ENCODE results near the gene DNM2. TPM values are rescaled to one million over a fixed set of nuclear protein-coding genes. Genes with fewer than 3 reads are reported as not detected.

DNM2 gene
- total and polyA plus RNA-seq, 9 of the 15 experiments (the other 6 are each of a cell fraction or from before 2014, with no cell fraction given) = 2.2 to 161 (median 72.6) TPM

DNA sequence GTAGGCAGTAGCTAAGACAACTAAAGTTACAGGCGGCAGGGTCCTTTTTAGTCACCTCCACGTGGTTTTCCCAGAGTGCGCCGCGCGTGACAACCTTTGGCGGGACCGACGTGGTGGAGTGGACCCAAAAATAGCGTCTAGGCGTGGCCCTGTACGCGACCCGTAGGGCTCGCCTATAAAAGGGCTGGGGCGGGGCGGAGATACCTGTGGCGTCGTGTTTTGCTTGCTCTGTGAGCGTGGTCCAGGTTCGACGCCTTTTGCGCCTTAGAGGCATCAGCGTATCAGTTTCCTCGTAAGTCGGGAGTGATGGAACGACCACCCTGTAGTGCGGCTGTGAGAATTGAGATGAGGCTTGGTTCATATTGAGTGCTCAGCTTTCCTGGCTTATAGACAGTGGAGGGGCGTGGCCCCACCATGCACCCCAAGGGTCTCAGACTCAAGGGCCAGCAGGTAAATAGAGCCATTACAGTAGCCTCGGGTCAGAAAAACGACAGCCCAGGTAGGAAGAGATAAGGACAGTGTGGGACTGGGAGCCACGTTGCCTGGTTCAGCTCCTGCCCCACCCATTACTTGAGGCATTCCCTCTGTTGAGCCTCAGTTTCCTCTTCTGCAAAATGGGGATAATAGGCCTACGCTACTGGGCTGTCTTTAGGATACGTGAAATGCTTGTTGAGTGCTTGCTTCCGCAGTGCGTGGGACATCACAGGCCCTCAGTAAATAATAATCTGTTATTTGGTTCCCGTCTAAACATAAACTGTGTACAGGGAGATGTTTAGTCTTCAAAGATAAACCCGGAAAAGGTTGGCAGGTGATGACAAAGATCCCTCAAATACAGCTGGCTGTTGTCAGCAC, 118.8 kb downstream of the DNM2 start (continued):
- TF ChIP-seq ADNP (tag; IDR thresholded peaks at IDR 0.05) (peak; percentile 98), GABPB2 (CRISPR knock-in tag; conservative IDR thresholded peaks at IDR 0.05) (no peak), PURB (CRISPR knock-in tag; IDR thresholded peaks at IDR 0.05; ENCODE audit: low read depth) (0 out of 2 replicates have a peak, but pooled peaks have one; percentile 37), ATF7 (IDR thresholded peaks at IDR 0.05) (no peak; the same call in none of the 2 replicates), WHSC1 (IDR thresholded peaks at IDR 0.05; ENCODE audit: low read length) (no peak), NFRKB (IDR thresholded peaks at IDR 0.05; ENCODE audit: low read depth) (peak; percentile 19; the same call in 1 of the 2 replicates), TEAD1 (CRISPR knock-in tag; IDR thresholded peaks at IDR 0.05) (peak; percentile 87 to 97), FOXP1 (CRISPR knock-in tag; IDR thresholded peaks at IDR 0.05) (peak; percentile 100), CREB3 (tag; conservative IDR thresholded peaks at IDR 0.05; ENCODE audit: low read depth) (peak; percentile 97), ZNF445 (CRISPR knock-in tag; IDR thresholded peaks at IDR 0.05; ENCODE audit: low read depth) (peak; percentile 73), NFATC3 (IDR thresholded peaks at IDR 0.05) (no peak), STAG1 (CRISPR knock-in tag; IDR thresholded peaks at IDR 0.05; ENCODE audit: borderline replicate concordance) (peak; percentile 86; the same call in 1 of the 2 replicates)
- TF ChIP-seq, protein P1, sequence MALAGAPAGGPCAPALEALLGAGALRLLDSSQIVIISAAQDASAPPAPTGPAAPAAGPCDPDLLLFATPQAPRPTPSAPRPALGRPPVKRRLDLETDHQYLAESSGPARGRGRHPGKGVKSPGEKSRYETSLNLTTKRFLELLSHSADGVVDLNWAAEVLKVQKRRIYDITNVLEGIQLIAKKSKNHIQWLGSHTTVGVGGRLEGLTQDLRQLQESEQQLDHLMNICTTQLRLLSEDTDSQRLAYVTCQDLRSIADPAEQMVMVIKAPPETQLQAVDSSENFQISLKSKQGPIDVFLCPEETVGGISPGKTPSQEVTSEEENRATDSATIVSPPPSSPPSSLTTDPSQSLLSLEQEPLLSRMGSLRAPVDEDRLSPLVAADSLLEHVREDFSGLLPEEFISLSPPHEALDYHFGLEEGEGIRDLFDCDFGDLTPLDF (CRISPR knock-in tag; IDR thresholded peaks at IDR 0.05) = peak; percentile 94
- TF ChIP-seq, protein P2, sequence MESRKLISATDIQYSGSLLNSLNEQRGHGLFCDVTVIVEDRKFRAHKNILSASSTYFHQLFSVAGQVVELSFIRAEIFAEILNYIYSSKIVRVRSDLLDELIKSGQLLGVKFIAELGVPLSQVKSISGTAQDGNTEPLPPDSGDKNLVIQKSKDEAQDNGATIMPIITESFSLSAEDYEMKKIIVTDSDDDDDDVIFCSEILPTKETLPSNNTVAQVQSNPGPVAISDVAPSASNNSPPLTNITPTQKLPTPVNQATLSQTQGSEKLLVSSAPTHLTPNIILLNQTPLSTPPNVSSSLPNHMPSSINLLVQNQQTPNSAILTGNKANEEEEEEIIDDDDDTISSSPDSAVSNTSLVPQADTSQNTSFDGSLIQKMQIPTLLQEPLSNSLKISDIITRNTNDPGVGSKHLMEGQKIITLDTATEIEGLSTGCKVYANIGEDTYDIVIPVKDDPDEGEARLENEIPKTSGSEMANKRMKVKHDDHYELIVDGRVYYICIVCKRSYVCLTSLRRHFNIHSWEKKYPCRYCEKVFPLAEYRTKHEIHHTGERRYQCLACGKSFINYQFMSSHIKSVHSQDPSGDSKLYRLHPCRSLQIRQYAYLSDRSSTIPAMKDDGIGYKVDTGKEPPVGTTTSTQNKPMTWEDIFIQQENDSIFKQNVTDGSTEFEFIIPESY (CRISPR knock-in tag; IDR thresholded peaks at IDR 0.05) = peak; percentile 96
- TF ChIP-seq, protein P3, sequence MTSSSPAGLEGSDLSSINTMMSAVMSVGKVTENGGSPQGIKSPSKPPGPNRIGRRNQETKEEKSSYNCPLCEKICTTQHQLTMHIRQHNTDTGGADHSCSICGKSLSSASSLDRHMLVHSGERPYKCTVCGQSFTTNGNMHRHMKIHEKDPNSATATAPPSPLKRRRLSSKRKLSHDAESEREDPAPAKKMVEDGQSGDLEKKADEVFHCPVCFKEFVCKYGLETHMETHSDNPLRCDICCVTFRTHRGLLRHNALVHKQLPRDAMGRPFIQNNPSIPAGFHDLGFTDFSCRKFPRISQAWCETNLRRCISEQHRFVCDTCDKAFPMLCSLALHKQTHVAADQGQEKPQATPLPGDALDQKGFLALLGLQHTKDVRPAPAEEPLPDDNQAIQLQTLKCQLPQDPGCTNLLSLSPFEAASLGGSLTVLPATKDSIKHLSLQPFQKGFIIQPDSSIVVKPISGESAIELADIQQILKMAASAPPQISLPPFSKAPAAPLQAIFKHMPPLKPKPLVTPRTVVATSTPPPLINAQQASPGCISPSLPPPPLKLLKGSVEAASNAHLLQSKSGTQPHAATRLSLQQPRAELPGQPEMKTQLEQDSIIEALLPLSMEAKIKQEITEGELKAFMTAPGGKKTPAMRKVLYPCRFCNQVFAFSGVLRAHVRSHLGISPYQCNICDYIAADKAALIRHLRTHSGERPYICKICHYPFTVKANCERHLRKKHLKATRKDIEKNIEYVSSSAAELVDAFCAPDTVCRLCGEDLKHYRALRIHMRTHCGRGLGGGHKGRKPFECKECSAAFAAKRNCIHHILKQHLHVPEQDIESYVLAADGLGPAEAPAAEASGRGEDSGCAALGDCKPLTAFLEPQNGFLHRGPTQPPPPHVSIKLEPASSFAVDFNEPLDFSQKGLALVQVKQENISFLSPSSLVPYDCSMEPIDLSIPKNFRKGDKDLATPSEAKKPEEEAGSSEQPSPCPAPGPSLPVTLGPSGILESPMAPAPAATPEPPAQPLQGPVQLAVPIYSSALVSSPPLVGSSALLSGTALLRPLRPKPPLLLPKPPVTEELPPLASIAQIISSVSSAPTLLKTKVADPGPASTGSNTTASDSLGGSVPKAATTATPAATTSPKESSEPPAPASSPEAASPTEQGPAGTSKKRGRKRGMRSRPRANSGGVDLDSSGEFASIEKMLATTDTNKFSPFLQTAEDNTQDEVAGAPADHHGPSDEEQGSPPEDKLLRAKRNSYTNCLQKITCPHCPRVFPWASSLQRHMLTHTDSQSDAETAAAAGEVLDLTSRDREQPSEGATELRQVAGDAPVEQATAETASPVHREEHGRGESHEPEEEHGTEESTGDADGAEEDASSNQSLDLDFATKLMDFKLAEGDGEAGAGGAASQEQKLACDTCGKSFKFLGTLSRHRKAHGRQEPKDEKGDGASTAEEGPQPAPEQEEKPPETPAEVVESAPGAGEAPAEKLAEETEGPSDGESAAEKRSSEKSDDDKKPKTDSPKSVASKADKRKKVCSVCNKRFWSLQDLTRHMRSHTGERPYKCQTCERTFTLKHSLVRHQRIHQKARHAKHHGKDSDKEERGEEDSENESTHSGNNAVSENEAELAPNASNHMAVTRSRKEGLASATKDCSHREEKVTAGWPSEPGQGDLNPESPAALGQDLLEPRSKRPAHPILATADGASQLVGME (CRISPR knock-in tag; IDR thresholded peaks at IDR 0.05) = peak; percentile 56; the same call in 1 of the 2 replicates
